Left colon (tissue), 2 donors: ENCODE measurements around the gene HGF. TPM values are rescaled to one million over a fixed set of nuclear protein-coding genes. Genes with fewer than 3 reads are reported as not detected.
"Not testable (repeated sequence)": the region's sequence is repeated elsewhere in the genome, so short reads cannot be mapped to it uniquely, and the experiment has no call there.

Experiments
- ATAC-seq: fragments of 200-7000 bp; cut with Tn5 transposase; one replicate; pipeline ENCODE4 v1.9.1; 2020; ENCODE audit warnings: mild to moderate bottlenecking, moderate library complexity
- DNase-seq, 2 donors: peaks; one replicate each; pipeline ENCODE4 v3.0.0-alpha.2; 2020
- intact Hi-C, 2 donors: fragments of 100-400 bp; cut with DNase I in 1 of 2; cut with micrococcal nuclease in 1 of 2; formaldehyde crosslinking; loops; one replicate each; pipeline versions ENCODE4 v1.11.2 to v1.14.0; 2022; cut with DNase I, micrococcal nuclease
- long read RNA-seq: library from polyadenylated mRNA; unstranded; transcript quantifications from one replicate; pipeline ENCODE4 v2.0.0, GENCODE V29; 2021
- total RNA-seq, 2 donors: library from RNA; stranded (reverse); fragmentation: NEBNext Ultra II Directional; extraction: Animal tissue kit (Norgen Biotek cat#: 25700); gene quantifications; one replicate each; pipeline ENCODE4 v1.2.1, GENCODE V29; 2021
- donor health status: DM: no; HTN: no; CAD: no.
- donor health status: DM: yes; HTN: yes; CAD: no.

HGF gene
- total RNA-seq, result 1 to 10 TPM in 1 of 2 donors, under 1 TPM in 1; 0.98 to 3.2 TPM
- long read RNA-seq, partial matches to known transcripts, result 0 of 3 reads
- long read RNA-seq, other reads (novel, unspliced or antisense), result 1 of 3 reads

DNA sequence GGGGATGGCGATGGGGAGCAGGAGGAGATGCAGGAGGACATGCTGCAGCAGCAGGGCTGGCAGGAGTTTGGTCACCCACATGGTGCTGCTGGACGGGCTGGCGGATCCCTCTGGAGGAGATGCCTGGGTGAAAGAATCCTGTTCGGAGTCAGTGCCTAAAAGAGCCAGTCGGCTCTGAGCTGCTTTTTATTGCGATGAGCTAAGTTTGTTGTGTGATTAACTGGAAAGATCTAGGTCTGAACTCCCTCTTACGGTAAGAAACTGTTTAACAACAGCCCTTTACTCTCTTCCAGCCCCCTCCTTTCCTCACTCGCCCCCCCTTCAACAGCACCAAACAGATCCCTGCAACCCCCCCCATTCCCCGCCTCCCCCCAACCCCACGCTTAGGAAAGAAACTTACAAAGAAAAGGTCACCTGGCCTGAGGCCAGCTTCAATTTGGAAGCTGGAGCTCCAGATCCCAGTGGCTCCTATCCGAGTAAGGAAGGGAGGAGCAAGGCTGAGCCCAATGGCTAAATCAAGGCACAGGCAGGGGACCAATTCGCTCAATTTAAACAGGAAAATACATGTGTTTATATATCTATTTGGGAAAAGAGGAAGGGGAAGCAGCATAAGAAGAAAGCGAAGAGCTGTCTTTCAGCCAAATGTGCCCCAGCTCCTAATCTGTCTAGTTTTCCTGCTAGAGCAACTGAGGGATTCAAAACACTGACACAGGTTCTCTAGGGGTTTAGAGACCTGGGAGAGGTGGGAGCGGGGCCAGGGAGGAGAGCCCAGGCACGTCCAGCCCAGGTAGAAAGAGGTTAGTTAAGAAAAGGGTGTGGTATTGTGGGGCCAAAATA lies at the start of gene HGF:
Gene HGF (minus strand): TSS at position 157 of the 837 bp plus-strand sequence. CDS start 76 bp downstream, at position 81.
- intact Hi-C loops, result no loop called here
- peak; percentile 30 to 33 for DNase-seq
- no peak for ATAC-seq

DNA sequence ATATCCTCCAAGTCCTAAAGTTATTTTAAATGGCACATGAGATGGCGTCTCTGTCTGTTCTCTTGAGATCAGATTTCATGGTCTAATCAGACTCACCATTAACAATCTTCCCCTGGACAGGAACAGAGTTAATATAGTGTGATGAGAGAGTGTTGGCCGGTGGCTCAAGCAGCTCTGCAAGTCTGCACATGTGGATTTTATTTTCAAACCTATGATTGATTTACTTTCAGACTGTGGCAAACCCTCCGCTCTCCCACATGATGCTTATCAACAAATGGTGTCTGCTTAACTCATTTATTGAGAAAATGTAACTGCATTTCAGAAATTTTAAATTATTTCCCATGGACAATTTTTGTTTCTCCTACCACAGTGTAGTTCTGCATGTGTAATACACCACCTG lies 46.5 kb upstream of the HGF start:
- DNase-seq (no peak), ATAC-seq (no peak)
- intact Hi-C loops, result no loop called here

- DNase-seq, intact Hi-C loops: not testable (repeated sequence)
- ATAC-seq, result peak; percentile 37
Measured at GRCh38 chr7:81812866-81813476, 43.1 kb upstream of the HGF start.

DNA sequence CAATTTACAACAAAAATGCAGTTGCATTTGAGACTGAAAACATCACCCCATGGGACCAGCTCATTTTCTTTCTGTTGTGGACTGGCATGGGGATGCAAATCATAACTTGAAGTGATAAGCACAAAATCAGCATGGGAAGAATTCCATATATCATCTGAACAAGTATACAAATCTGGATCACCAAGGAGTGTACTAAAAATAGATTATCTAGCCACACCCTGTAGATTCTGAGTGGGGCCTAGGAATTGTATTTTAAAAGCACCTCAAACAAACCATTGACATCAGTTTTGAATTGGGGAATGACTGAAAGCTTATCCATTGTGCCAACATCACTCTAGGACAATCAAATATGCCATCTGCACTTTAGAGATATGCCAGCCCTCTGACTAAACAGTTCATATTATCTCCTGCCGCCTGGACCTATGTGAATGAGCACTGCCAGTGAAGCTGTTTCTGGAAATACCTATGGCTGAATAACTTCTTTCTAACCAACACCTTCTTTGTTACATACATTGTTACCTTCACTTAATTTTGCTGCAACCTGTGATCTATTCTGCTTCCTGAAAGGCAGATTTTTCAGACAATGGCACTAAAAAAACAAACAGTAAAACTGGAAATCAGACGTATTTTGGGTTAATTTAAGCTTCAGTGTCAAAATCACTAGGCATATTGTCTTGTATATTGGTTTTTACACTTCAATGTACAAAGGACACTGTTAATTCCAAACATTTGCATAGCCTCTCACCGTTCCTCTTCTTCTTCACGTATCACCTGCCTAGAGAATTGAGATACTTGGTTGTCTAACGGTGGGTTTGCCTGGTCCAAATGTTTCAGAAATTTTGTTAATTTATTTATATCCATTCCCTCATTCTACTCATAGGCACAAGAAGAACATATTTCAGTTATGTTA lies 42.4 kb upstream of the HGF start:
- intact Hi-C loops, result no loop called here
- DNase-seq (no peak), ATAC-seq (no peak)

- ATAC-seq, result no peak
- no peak for DNase-seq
- intact Hi-C loops, result no loop called here
Measured at GRCh38 chr7:81810476-81811155, 40.8 kb upstream of the HGF start.

DNA sequence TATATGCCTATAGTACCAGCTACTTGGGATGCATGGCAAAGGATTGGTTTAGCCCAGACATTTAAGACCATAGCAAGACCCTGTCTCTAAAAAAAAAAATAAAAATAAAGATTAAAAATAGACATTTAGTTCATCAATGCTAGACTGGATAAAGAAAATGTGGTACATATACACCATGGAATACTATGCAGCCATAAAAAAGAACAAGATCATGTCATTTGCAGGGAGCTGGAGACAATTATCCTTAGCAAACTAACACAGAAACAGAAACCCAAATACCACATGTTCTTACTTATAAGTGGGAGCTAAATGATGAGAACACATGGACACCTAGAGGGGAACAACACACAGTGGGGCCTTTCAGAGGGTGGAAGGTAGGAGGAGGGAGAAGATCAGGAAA lies 38.5 kb upstream of the HGF start:
- ATAC-seq, intact Hi-C loops, DNase-seq: not testable (repeated sequence)

GRCh38 chr7:81803267-81803666 lies 33.4 kb upstream of the HGF start:
- DNase-seq, result no peak
- intact Hi-C loops, result no loop called here
- ATAC-seq, result no peak

DNA sequence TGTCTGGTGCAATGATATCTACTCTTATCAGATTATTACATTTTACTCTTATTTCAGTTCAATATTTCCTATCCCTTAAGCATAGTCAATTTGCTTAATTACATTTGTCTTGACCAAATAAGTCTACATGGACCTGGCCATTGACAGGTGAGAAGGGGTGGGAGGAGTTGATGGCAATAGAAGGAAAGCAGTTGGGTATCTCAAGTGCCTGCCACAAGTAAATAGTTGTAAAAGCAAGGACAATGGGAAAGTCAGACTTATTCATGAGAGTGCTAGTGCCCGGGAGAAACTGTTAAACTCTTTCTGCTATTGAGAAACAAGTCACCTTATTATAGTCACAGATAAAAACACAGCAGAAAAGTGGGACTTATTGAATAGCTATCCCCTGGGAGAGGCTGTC lies 32.4 kb upstream of the HGF start:
- no peak for ATAC-seq
- DNase-seq, result no peak
- intact Hi-C loops, result no loop called here

GRCh38 chr7:81801532-81801931 lies 31.7 kb upstream of the HGF start:
- DNase-seq (no peak), ATAC-seq (no peak)
- intact Hi-C loops, result no loop called here

DNA sequence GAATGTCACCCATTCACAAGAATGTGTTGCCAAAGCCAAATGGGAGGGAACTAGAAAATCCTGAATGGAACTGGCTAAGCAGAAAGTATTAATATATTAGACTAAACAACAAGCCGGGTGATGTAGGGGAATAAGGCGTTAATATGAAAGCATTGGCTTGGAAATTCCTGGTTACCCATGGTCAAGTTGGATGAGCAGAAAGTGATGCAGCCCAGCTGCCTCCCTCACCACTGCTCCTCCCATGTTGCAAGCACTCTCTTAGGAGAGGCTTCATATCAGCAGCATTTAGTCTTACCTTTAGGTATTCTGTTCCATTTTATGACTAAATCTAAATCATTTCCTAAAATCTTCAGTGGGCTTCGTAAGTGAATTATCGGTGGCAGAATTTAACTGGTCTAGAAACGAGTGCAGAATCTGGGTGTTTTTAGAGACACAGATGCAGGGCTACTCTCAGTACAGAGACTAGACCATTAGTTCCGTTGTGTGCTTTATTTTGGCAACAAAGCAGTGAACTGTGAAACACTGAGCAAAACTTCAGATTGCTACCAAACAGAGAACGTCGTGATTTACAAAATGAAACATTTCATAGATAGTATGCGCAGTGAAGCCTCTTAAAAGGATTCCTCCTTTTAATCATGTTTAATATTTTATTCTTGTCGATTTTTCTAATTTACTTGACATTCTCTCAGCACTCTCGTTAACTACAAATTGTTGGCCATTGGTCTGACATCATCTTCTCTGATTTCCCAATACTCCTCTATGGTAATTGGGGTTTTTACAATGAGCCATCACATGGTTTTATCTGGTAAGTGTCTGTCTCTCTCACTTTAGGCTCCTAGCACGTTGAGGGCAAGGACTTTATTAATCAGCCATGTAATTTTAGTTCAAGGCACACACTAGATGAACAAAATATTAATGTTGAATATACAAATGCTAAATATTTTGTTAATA lies 22.0 kb upstream of the HGF start:
- no peak for DNase-seq
- intact Hi-C loops, result no loop called here
- no peak for ATAC-seq

- ATAC-seq, result no peak
- no peak for DNase-seq
- intact Hi-C loops, result no loop called here
Measured at GRCh38 chr7:81790686-81791085, 20.8 kb upstream of the HGF start.

DNA sequence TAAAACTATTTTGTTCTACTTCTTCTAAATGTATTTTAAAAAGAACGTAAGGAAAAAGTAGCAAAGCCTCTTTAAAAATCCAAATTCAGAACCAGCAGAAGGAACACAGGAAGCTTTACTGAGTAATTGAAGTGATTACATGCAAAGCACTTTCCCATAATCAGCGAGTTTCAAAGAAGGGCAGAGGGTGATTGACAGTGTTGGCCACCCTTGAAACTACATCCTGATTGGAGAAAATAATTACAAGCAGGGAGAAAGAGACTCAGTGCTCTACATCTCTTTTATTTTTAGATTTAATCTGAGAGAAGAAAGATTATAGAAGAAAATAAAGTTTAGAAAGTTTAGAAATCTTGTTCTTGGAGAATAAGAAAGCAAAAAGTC lies 20.3 kb upstream of the HGF start:
- DNase-seq (no peak), ATAC-seq (no peak)
- intact Hi-C loops, result no loop called here

GRCh38 chr7:81789406-81790119 lies 19.7 kb upstream of the HGF start:
- intact Hi-C loops, result no loop called here
- ATAC-seq (no peak), DNase-seq (no peak)

DNA sequence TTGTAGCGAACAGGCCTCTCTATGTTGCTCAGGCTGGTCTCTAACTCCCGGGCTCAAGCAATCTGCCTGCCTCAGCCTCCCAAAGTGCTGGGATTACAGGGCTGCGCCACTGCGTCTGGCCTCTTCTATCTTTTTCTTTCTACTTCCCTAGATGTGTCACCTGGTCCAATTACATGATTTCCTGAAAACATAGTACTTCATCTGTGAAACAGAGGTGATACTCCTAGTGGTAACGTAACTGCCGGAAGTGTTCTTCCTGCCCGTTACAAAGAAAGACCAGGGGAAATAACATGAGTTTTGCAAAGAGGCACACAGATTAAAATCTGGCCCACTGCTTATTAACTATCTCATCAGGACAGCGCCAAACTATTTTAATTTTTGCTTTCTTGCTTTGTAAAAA lies 18.4 kb upstream of the HGF start:
- DNase-seq, result no peak
- intact Hi-C loops, result no loop called here

DNA sequence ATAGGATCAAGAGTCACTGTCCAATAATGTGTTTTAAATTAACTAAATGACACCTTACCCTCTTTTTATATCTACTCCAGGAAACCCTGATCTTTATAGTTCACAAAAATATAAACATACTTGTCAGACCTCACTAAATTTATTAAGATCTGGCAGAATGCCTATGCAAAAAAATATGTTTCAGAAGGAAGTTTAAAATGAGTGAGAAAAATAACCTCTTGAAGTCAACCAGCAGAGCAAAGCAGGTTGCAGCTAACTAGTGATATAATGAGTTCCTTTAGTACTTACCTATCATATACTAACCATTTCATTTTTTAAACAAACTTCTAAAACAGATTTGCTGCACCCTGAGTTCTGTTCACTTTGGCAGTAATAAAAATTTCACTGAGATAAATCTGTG lies 14.0 kb upstream of the HGF start:
- ATAC-seq (no peak), DNase-seq (no peak)
- intact Hi-C loops, result no loop called here

More for the DNA sequence above, 18.4 kb upstream of the HGF start:
- ATAC-seq, result no peak

DNA sequence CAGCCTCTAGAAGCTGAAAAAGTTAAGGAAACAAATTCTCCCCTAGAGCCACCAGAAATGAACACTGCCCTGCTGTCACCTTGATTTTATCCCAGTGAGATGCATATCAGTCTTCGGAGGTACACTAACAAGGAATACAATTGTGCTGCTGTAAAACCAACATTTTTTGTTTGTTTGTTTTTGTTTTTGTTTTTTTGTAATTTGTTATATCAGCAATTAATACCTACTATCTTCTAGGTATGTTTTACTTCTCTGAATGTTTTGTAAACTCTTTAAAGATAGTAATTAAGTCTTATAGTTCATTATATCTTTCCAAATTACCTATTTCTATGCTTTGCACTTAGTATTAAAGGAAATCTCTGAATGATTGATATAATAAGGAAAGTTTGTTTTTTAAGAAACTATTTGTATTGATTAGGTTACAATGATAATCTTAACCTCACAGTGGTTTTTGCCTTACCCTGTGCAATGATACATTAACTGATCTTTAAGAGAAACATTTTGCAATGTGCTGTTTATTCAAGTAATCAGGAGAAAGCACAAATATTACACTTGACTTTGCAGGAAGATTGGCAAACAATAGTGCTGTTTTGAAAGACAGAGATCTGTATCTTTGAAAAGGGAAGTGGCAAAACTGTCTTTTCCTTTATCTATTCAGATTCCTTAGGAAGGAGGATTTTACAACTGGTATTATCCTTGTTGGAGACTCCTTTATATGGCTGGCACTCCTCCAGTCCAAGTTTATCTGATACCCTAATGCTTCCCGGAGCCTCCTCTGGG lies 11.3 kb upstream of the HGF start:
- DNase-seq (no peak), ATAC-seq (no peak)
- intact Hi-C loops, result no loop called here
